Diencephalon (tissue), 1 donor: ENCODE results near the gene FIG4. TPM values are rescaled to one million over a fixed set of nuclear protein-coding genes. Genes with fewer than 3 reads are reported as not detected.

Experiments used
- total RNA-seq: library from RNA; depleted of rRNA; stranded (reverse); fragments of >200 nt; gene quantifications from one replicate; pipeline ENCODE4 v1.2.3, GENCODE V29; 2014

Gene FIG4
- 76.4 TPM for total RNA-seq

GRCh38 chr6:109690737-109691621 is at the start of gene FIG4, which contains the start of gene AK9:
TSS of gene FIG4 (plus strand) at chr6:109691296. CDS start at chr6:109691436, 140 bp downstream.
TSS of gene AK9 (minus strand) at chr6:109691202. CDS start at chr6:109675745, 15,457 bp downstream.

Other genes with a start within 250 kb of the FIG4 start
- gene MICAL1, start 235.5 kb upstream of the FIG4 start, total RNA-seq, result 18.9 TPM
- gene ZBTB24, start 208.1 kb upstream of the FIG4 start, total RNA-seq, result 14.5 TPM
- 54.7 TPM for gene AK9, start 94 bp upstream of the FIG4 start, total RNA-seq